H1 (cell line): Measurements from ENCODE around the gene PDE9A. TPM values are rescaled to one million over a fixed set of nuclear protein-coding genes. Genes with fewer than 3 reads are reported as not detected.

Source experiments
- GTF2F1 ChIP-seq: IDR thresholded peaks from 2 replicates; pipeline ENCODE4 v1.6.1; 2012; ENCODE audit warnings: low read depth, low read length, improper control_type of control experiment, borderline replicate concordance
- NANOG ChIP-seq: IDR thresholded peaks from 2 replicates; pipeline ENCODE4 v1.6.1; 2011; ENCODE audit warnings: low read length, low read depth, mild to moderate bottlenecking, inconsistent platforms; ENCODE audit not compliant: insufficient read depth, poor library complexity, severe bottlenecking
- RFX5 ChIP-seq: IDR thresholded peaks from 2 replicates; pipeline ENCODE4 v1.6.1; 2011; ENCODE audit warnings: low read depth, low read length, improper control_type of control experiment, borderline replicate concordance
- SAP30 ChIP-seq: fragments of 300-600 bp; sonication (generic); IDR thresholded peaks from 2 replicates; pipeline ENCODE4 v1.7.1; 2012; ENCODE audit warnings: low read length, moderate library complexity, mild to moderate bottlenecking, inconsistent platforms; ENCODE audit not compliant: insufficient read depth, insufficient replicate concordance
- SIRT6 ChIP-seq: IDR thresholded peaks from one replicate; pipeline ENCODE4 v1.7.1; 2012; ENCODE audit warnings: low read length, inconsistent platforms
- SP4 ChIP-seq: IDR thresholded peaks from 2 replicates; pipeline ENCODE4 v1.6.1; 2012; ENCODE audit warnings: low read length, inconsistent platforms
- TAF7 ChIP-seq: optimal IDR thresholded peaks from 2 replicates; pipeline ENCODE3; 2011; ENCODE audit warnings: low read depth, mild to moderate bottlenecking, inconsistent platforms, low read length, moderate library complexity, borderline replicate concordance
- TCF12 ChIP-seq: IDR thresholded peaks from 2 replicates; pipeline ENCODE4 v1.6.1; 2011; ENCODE audit warnings: low read depth, mild to moderate bottlenecking, low read length
- polyA plus RNA-seq, 7 experiments: library from polyadenylated mRNA; depleted of rRNA in 3 of 7; stranded (reverse) in 5 of 7; unstranded in 2 of 7; fragments of >200 nt in 5 of 7; fragments of 200-250 nt in 2 of 7; gene quantifications; 1 replicate in 5 of 7; 2 replicates in 1 of 7; 4 replicates in 1 of 7; pipeline versions ENCODE4 v1.2.1 to v1.2.3, GENCODE V29; 2011 to 2013; ENCODE audit warnings: missing spikeins in 2 of 7, mixed read lengths in 2 of 7
- total RNA-seq: library from RNA; stranded (reverse); fragmentation: NEBNext Ultra II Directional; extraction: Animal tissue kit (Norgen Biotek cat#: 25700); gene quantifications from 2 replicates; pipeline ENCODE4 v1.2.1, GENCODE V29; 2021
- TF ChIP-seq, protein P1 (sequence below), 3 experiments: IDR thresholded peaks; 1 replicate in 2 of 3; 2 replicates in 1 of 3; pipeline versions ENCODE4 v1.5.1 to v1.6.1; 2011; ENCODE audit warnings: low read length in 3 of 3, mild to moderate bottlenecking in 3 of 3, inconsistent platforms in 2 of 3, low read depth in 1 of 3, moderate library complexity in 1 of 3; ENCODE audit not compliant: insufficient read depth in 1 of 3; ENCODE audit errors: control extremely low read depth in 1 of 3

PDE9A gene
- total and polyA plus RNA-seq, 2 of the 8 experiments (the other 6 are each of a cell fraction or from before 2014, with no cell fraction given): 39.2 to 45.9 TPM

DNA sequence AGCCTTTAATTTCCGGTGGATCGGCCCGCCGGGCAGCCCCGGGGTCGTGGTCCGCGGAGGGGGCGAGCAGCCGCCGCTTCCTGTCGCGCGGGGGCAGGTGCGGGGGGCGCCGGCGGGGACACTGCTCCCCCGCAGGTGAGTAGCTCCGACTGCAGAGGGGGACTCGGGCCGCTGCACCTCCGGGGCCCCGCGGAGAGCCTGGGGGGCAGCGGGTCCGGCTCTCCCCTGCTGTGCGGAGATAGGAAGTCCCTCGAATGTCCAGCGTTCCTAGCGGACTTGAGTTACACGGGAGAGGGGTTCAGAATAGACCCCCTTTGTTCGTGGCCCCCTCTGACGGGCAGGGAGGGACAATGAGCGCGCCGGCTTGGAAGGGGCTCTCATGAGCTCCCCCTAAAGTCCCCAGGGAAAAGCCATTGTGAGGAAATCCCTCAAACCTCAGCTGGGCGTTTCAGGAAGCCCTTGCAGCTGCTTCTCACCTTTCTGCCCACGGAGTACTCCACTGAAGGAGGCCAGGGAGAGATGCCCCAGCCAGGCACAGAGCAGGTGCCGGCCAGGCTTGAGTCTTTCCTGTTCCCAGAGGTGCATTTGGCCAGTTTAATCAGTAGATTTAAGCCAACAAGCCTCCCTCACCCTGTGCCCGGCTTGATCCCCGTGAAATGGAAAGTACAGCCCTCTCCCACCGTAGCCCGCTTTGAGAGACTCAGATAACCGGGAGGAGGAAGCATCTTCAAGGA is 925 bp downstream of the PDE9A start (continued):
- TF ChIP-seq RFX5: no peak
- TF ChIP-seq SIRT6: no peak
- TF ChIP-seq SP4: no peak
- TF ChIP-seq TCF12: no peak
- no peak for TF ChIP-seq NANOG
- no peak for TF ChIP-seq SAP30
- TF ChIP-seq TAF7: no peak
- no peak for TF ChIP-seq GTF2F1
- TF ChIP-seq, protein P1, sequence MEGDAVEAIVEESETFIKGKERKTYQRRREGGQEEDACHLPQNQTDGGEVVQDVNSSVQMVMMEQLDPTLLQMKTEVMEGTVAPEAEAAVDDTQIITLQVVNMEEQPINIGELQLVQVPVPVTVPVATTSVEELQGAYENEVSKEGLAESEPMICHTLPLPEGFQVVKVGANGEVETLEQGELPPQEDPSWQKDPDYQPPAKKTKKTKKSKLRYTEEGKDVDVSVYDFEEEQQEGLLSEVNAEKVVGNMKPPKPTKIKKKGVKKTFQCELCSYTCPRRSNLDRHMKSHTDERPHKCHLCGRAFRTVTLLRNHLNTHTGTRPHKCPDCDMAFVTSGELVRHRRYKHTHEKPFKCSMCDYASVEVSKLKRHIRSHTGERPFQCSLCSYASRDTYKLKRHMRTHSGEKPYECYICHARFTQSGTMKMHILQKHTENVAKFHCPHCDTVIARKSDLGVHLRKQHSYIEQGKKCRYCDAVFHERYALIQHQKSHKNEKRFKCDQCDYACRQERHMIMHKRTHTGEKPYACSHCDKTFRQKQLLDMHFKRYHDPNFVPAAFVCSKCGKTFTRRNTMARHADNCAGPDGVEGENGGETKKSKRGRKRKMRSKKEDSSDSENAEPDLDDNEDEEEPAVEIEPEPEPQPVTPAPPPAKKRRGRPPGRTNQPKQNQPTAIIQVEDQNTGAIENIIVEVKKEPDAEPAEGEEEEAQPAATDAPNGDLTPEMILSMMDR (IDR thresholded peaks at IDR 0.05; ENCODE audit: control extremely low read depth in 1 of 3, insufficient read depth in 1 of 3, low read depth in 1 of 3, low read length in 3 of 3): peak in 1 of 3 experiments; percentile 39; a peak in 2 of 4 replicates
